ENCODE results near the gene AUTS2. TPM values are rescaled to one million over a fixed set of nuclear protein-coding genes. Genes with fewer than 3 reads are reported as not detected.

AUTS2 gene
- total and polyA plus RNA-seq, 10 donors = 6.1 to 54.8 (median 29.1) TPM

GRCh38 chr7:69684369-69685292 lies 86.4 kb downstream of the AUTS2 start:
- Histone ChIP-seq H3K4me3 (no peak overlapping the region), H3K9me3 (no peaks in the 10 kb centered on the region), H3K4me1 (peaks cover 0 to 8% (median 0%) of the 10 kb centered on the region in 6 donors), H3K27me3 (replicated peaks in 1 of 7) (no peaks in the 10 kb centered on the region), H3K36me3 (no peaks in the 10 kb centered on the region), H3K27ac (no peak overlapping the region)
- intact Hi-C loops (cut with DNase I; ENCODE audit: low total_unique reads) = no loop called here
- WGBS, 5 donors = 85 to 95% (median 89%) methylated on average over 8 of the region's 8 CpGs
- DNase-seq = no peak
- TF ChIP-seq, protein P1, sequence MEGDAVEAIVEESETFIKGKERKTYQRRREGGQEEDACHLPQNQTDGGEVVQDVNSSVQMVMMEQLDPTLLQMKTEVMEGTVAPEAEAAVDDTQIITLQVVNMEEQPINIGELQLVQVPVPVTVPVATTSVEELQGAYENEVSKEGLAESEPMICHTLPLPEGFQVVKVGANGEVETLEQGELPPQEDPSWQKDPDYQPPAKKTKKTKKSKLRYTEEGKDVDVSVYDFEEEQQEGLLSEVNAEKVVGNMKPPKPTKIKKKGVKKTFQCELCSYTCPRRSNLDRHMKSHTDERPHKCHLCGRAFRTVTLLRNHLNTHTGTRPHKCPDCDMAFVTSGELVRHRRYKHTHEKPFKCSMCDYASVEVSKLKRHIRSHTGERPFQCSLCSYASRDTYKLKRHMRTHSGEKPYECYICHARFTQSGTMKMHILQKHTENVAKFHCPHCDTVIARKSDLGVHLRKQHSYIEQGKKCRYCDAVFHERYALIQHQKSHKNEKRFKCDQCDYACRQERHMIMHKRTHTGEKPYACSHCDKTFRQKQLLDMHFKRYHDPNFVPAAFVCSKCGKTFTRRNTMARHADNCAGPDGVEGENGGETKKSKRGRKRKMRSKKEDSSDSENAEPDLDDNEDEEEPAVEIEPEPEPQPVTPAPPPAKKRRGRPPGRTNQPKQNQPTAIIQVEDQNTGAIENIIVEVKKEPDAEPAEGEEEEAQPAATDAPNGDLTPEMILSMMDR (IDR thresholded peaks at IDR 0.05 in 8 of 11, conservative IDR thresholded peaks at IDR 0.05 in 3 of 11) = no peak
- TF ChIP-seq POLR2A (IDR thresholded peaks at IDR 0.05) (no peak), POLR2AphosphoS5 (IDR thresholded peaks at IDR 0.05) (no peak)

DNA sequence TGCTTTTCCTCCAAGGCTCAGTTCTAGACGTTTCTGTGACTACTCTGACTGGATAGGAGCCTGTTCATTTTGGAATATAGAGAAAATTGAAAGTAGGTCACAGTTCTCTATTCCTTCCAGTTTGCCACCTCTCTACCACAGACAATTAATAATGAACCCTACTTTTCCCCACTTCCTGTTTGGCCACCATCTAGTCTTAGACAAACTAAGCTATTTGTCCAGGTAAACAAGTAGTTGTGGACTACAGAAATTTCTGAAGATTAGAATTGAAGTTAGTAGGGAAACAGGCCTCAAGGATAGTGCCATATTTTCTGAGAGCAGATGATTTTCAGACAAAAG lies 87.0 kb downstream of the AUTS2 start:
- H3K4me3 ChIP-seq = no peak overlapping the region
- H3K4me1 ChIP-seq = peaks cover 0 to 8% (median 0%) of the 10 kb centered on the region in 6 donors
- no peak for DNase-seq
- no peaks in the 10 kb centered on the region for H3K27me3 ChIP-seq (replicated peaks in 1 of 7)
- no peaks in the 10 kb centered on the region for H3K9me3 ChIP-seq
- no peak overlapping the region for H3K27ac ChIP-seq
- intact Hi-C loops (cut with DNase I; ENCODE audit: low total_unique reads) = no loop called here
- no peaks in the 10 kb centered on the region for H3K36me3 ChIP-seq
- WGBS, 5 donors = 13 to 44% (median 22%) methylated on average over 1 of the region's 1 CpG
- TF ChIP-seq POLR2AphosphoS5 (IDR thresholded peaks at IDR 0.05) (no peak), POLR2A (IDR thresholded peaks at IDR 0.05) (no peak)
- TF ChIP-seq, protein P1 (IDR thresholded peaks at IDR 0.05 in 8 of 11, conservative IDR thresholded peaks at IDR 0.05 in 3 of 11) = no peak

GRCh38 chr7:69686366-69686765 lies 88.1 kb downstream of the AUTS2 start:
- TF ChIP-seq, protein P1 (IDR thresholded peaks at IDR 0.05 in 8 of 11, conservative IDR thresholded peaks at IDR 0.05 in 3 of 11) = no peak
- TF ChIP-seq POLR2A (IDR thresholded peaks at IDR 0.05) (no peak), POLR2AphosphoS5 (IDR thresholded peaks at IDR 0.05) (no peak)
- no peaks in the 10 kb centered on the region for H3K36me3 ChIP-seq
- H3K4me1 ChIP-seq = peaks cover 0 to 8% (median 0%) of the 10 kb centered on the region in 6 donors
- no peak overlapping the region for H3K27ac ChIP-seq
- H3K4me3 ChIP-seq = no peak overlapping the region
- no peaks in the 10 kb centered on the region for H3K9me3 ChIP-seq
- no peak for DNase-seq
- intact Hi-C loops (cut with DNase I; ENCODE audit: low total_unique reads) = no loop called here
- WGBS, 5 donors = 55 to 92% (median 83%) methylated on average over 2 of the region's 2 CpGs
- no peaks in the 10 kb centered on the region for H3K27me3 ChIP-seq (replicated peaks in 1 of 7)

DNA sequence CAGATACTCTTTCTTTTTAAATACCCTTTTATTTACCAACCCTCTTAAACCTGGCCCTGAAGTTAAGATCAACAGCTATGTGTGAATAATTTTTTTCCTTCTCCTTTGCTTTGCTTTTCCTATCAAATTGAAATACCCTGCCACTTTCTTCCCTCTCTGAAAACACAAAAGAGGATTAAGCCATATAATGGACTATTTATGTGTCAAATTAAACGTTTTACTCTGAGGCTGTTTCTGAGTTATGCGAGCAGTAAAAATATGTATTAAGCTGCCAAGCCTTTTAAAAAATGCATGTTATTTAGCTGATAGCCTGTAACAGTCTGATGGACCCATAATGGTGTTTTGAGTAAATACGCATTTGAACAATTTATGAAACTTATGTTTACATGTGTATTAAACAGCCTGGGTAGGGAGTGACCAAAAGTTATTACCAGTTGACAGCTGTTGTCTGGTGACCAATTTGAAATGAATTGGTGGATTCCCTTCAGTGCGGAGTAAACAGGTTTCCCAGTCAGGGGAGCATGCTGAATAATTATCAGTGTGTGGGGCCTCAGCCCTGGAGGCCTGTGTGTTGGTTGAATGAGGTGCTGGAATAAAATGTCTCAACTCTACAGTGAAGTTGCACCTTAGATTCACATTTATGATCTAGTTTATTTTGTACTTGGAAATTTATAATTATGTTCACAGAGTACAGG lies 89.6 kb downstream of the AUTS2 start:
- TF ChIP-seq, protein P1 (IDR thresholded peaks at IDR 0.05 in 8 of 11, conservative IDR thresholded peaks at IDR 0.05 in 3 of 11) = no peak
- no peak overlapping the region for H3K4me3 ChIP-seq
- no peak overlapping the region for H3K27ac ChIP-seq
- no peaks in the 10 kb centered on the region for H3K9me3 ChIP-seq
- H3K4me1 ChIP-seq = peaks cover 0 to 8% (median 0%) of the 10 kb centered on the region in 6 donors
- WGBS, 5 donors = 78 to 93% (median 84%) methylated on average over 4 of the region's 4 CpGs
- no peak for DNase-seq
- intact Hi-C loops (cut with DNase I; ENCODE audit: low total_unique reads) = no loop called here
- no peaks in the 10 kb centered on the region for H3K27me3 ChIP-seq (replicated peaks in 1 of 7)
- no peaks in the 10 kb centered on the region for H3K36me3 ChIP-seq

All from spleen (tissue), 11 donors.